ENCODE results near the gene SNX5.

- TF ChIP-seq CTCF (IDR thresholded peaks at IDR 0.05; ENCODE audit: insufficient read depth, low read length, poor library complexity, severe bottlenecking), result no peak
- no peak for TF ChIP-seq EZH2phosphoT487 (conservative IDR thresholded peaks at IDR 0.05; ENCODE audit: low read length)
These were observed 23.6 kb downstream of the SNX5 start for GRCh38 chr20:17944854-17945474.

Data from SU-DHL-6 (cell line).